Lower leg skin (tissue), 3 donors: ENCODE data around the gene F12.

Experiments
- POLR2A ChIP-seq, 2 donors: fragments of 450-650 bp; IDR thresholded peaks; one replicate each; pipeline ENCODE4 v1.6.1; 2016 to 2017; ENCODE audit warnings: antibody characterized with exemption in 2 of 2, mild to moderate bottlenecking in 1 of 2, moderate library complexity in 1 of 2
- TF ChIP-seq, protein P1 (sequence below), 3 donors: fragments of 450-650 bp; IDR thresholded peaks; one replicate each; pipeline ENCODE4 v1.5.1; 2016; ENCODE audit warnings: antibody characterized with exemption in 3 of 3, mild to moderate bottlenecking in 3 of 3, moderate library complexity in 2 of 3

DNA sequence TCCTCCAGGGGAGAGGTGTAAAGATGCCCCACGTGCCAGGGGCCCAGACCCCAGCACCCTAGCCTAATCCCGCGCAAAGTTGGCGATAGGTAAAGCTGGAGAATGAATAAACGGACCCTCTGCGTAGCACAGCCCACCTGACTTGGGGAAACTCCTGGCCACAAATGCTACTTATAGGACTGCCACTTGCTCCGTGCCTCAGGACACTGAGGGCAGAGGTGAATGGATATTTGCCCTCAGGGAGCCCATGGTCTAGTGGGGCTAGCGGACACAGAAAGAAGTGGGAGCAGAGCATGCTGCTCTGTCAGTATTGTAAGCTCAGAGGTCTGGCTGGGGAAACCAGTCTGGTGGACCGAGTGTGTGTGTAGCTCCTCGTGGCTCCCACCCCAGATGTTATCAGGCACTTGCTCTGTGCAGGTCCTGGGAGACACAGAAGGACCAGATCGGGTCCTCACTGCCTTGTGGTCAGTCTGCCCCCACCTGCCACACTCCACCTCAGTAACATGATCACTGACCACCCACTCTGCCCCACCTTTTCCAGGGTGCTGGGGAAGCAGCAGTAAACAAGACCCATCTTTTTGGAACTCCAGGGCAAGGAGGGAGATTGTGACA is 18.0 kb upstream of the F12 start:
- TF ChIP-seq, protein P1, sequence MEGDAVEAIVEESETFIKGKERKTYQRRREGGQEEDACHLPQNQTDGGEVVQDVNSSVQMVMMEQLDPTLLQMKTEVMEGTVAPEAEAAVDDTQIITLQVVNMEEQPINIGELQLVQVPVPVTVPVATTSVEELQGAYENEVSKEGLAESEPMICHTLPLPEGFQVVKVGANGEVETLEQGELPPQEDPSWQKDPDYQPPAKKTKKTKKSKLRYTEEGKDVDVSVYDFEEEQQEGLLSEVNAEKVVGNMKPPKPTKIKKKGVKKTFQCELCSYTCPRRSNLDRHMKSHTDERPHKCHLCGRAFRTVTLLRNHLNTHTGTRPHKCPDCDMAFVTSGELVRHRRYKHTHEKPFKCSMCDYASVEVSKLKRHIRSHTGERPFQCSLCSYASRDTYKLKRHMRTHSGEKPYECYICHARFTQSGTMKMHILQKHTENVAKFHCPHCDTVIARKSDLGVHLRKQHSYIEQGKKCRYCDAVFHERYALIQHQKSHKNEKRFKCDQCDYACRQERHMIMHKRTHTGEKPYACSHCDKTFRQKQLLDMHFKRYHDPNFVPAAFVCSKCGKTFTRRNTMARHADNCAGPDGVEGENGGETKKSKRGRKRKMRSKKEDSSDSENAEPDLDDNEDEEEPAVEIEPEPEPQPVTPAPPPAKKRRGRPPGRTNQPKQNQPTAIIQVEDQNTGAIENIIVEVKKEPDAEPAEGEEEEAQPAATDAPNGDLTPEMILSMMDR (IDR thresholded peaks at IDR 0.05) = no peak
- no peak for TF ChIP-seq POLR2A (IDR thresholded peaks at IDR 0.05)
